H1 (cell line): ENCODE measurements around the gene TPBGL. TPM values are rescaled to one million over a fixed set of nuclear protein-coding genes. Genes with fewer than 3 reads are reported as not detected.

ENCODE experiments used
- CTCF ChIA-PET: fragments of 300-600 bp; sonication (Branson Sonifier 250); formaldehyde crosslinking; loops from one replicate; lab custom pipeline; 2021; ENCODE audit not compliant: partially characterized antibody; lab: Charles Lee
- POLR2A ChIA-PET: fragments of 300-600 bp; sonication (Branson Sonifier 250); formaldehyde crosslinking; loops from one replicate; lab custom pipeline; 2021; ENCODE audit warnings: inconsistent platforms; ENCODE audit not compliant: partially characterized antibody; lab: Charles Lee
- DNase-seq, 2 experiments: peaks; one replicate each; pipeline versions ENCODE4 v3.0.0 to v3.0.0-alpha.2; 2010 to 2022; ENCODE audit warnings: low spot score in 2 of 2, low read depth in 1 of 2, mixed read lengths in 1 of 2
- FAIRE-seq: peaks from 2 replicates; lab custom pipeline; 2011; peaks lifted over from hg19 to GRCh38; lab: Jason Lieb, UNC
- H2AFZ ChIP-seq: 2 replicates; pipeline ENCODE4 v1.8.1; 2012; ENCODE audit warnings: low read length, inconsistent platforms
- H2AK5ac ChIP-seq: 2 replicates; pipeline ENCODE4 v1.6.1; 2013; ENCODE audit warnings: low read depth, low read length
- H2BK120ac ChIP-seq: replicated peaks from 2 replicates; pipeline ENCODE3; 2013; ENCODE audit warnings: low read depth, low read length, inconsistent platforms
- H2BK12ac ChIP-seq: 2 replicates; pipeline ENCODE4 v1.6.1; 2013; ENCODE audit warnings: low read depth, low read length
- H2BK15ac ChIP-seq: 2 replicates; pipeline ENCODE4 v1.6.1; 2013; ENCODE audit warnings: low read length
- H2BK20ac ChIP-seq: 2 replicates; pipeline ENCODE4 v1.6.1; 2013; ENCODE audit warnings: low read length
- H2BK5ac ChIP-seq: 2 replicates; pipeline ENCODE4 v1.6.1; 2013; ENCODE audit warnings: low read depth, low read length
- H3K14ac ChIP-seq: 2 replicates; pipeline ENCODE4 v1.6.1; 2013; ENCODE audit warnings: inconsistent platforms; ENCODE audit not compliant: insufficient read length
- H3K18ac ChIP-seq: 2 replicates; pipeline ENCODE4 v1.6.1; 2013; ENCODE audit warnings: low read length; ENCODE audit errors: extremely low read depth
- H3K23ac ChIP-seq: 2 replicates; pipeline ENCODE4 v1.6.1; 2013; ENCODE audit warnings: inconsistent platforms; ENCODE audit not compliant: insufficient read length
- H3K23me2 ChIP-seq: 2 replicates; pipeline ENCODE4 v1.6.1; 2013; ENCODE audit warnings: low read depth, low read length
- H3K27ac ChIP-seq: 2 replicates; pipeline ENCODE4 v1.6.1; 2011; ENCODE audit warnings: low read depth, low read length, inconsistent platforms
- H3K27me3 ChIP-seq, 4 experiments: replicated peaks in 1 of 4; 1 replicate in 1 of 4; 2 replicates in 3 of 4; pipeline versions ENCODE4 v1.6.1 to v1.8.1; 2011 to 2013; ENCODE audit warnings: low read length in 3 of 4, mild to moderate bottlenecking in 3 of 4, inconsistent platforms in 2 of 4, mixed read lengths in 2 of 4, moderate library complexity in 1 of 4; ENCODE audit not compliant: control insufficient read depth in 3 of 4, insufficient read depth in 3 of 4; ENCODE audit errors: extremely low read depth in 1 of 4
- H3K36me3 ChIP-seq, 4 experiments: 2 replicates each; pipeline versions ENCODE4 v1.6.1 to v1.8.1; 2011 to 2013; ENCODE audit warnings: mild to moderate bottlenecking in 4 of 4, low read length in 3 of 4, moderate library complexity in 2 of 4, control low read depth in 1 of 4, inconsistent platforms in 1 of 4; ENCODE audit not compliant: insufficient read depth in 4 of 4, control insufficient read depth in 2 of 4
- H3K4ac ChIP-seq: replicated peaks from 2 replicates; pipeline ENCODE3; 2013; ENCODE audit warnings: low read length, low read depth, mixed read lengths, inconsistent platforms; ENCODE audit not compliant: insufficient read length
- H3K4me1 ChIP-seq, 4 experiments: replicated peaks in 1 of 4; 1 replicate in 1 of 4; 2 replicates in 3 of 4; pipeline versions ENCODE4 v1.6.1 to v1.8.1; 2011 to 2013; ENCODE audit warnings: low read length in 3 of 4, inconsistent platforms in 2 of 4, mixed read lengths in 1 of 4; ENCODE audit not compliant: insufficient read depth in 4 of 4, control insufficient read depth in 3 of 4
- H3K4me2 ChIP-seq, 2 experiments: 2 replicates each; pipeline versions ENCODE4 v1.6.1 to v1.8.1; 2011 to 2013; ENCODE audit warnings: low read depth in 2 of 2, low read length in 2 of 2, control low read depth in 1 of 2, inconsistent platforms in 1 of 2, mild to moderate bottlenecking in 1 of 2; ENCODE audit not compliant: insufficient read depth in 1 of 2
- H3K4me3 ChIP-seq, 4 experiments: fragments of 200-600, 300-600 bp in 1 of 4; sonication (generic), shearing (Covaris generic), sonication (Bioruptor Twin) in 1 of 4; 2 replicates each; pipeline versions ENCODE4 v1.5.1 to v1.8.1; 2011 to 2016; ENCODE audit warnings: low read length in 4 of 4, low read depth in 3 of 4, control low read depth in 2 of 4, inconsistent platforms in 2 of 4, mild to moderate bottlenecking in 2 of 4, mixed read lengths in 1 of 4, moderate library complexity in 1 of 4; ENCODE audit not compliant: insufficient read depth in 2 of 4; ENCODE audit errors: extremely low read depth in 1 of 4
- H3K56ac ChIP-seq: replicated peaks from 2 replicates; pipeline ENCODE3; 2013; ENCODE audit warnings: low read depth, mild to moderate bottlenecking, mixed read lengths, low read length, inconsistent platforms; ENCODE audit not compliant: insufficient read length
- H3K79me1 ChIP-seq: 2 replicates; pipeline ENCODE4 v1.6.1; 2013; ENCODE audit warnings: low read depth, low read length, control low read depth
- H3K79me2 ChIP-seq, 2 experiments: 2 replicates each; pipeline versions ENCODE4 v1.6.1 to v1.8.1; 2012 to 2013; ENCODE audit warnings: low read length in 2 of 2, mild to moderate bottlenecking in 2 of 2, inconsistent platforms in 1 of 2; ENCODE audit not compliant: insufficient read depth in 2 of 2, control insufficient read depth in 1 of 2
- H3K9ac ChIP-seq, 4 experiments: replicated peaks in 1 of 4; 1 replicate in 1 of 4; 2 replicates in 3 of 4; pipeline versions ENCODE4 v1.6.1 to v1.8.1; 2011 to 2013; ENCODE audit warnings: low read depth in 3 of 4, low read length in 3 of 4, control low read depth in 2 of 4, mild to moderate bottlenecking in 2 of 4, moderate library complexity in 2 of 4, inconsistent platforms in 1 of 4; ENCODE audit errors: extremely low read depth in 1 of 4
- H3K9me3 ChIP-seq, 2 experiments: 2 replicates each; pipeline versions ENCODE4 v1.6.1 to v1.8.1; 2012 to 2013; ENCODE audit warnings: mild to moderate bottlenecking in 2 of 2, moderate library complexity in 2 of 2, control low read depth in 1 of 2, inconsistent platforms in 1 of 2, low read depth in 1 of 2, low read length in 1 of 2, mixed read lengths in 1 of 2; ENCODE audit not compliant: insufficient read depth in 2 of 2
- H4K20me1 ChIP-seq, 2 experiments: replicated peaks in 1 of 2; 2 replicates each; pipeline versions ENCODE3 to v1.8.1; 2011 to 2013; ENCODE audit warnings: inconsistent platforms in 2 of 2, low read length in 2 of 2, mild to moderate bottlenecking in 1 of 2; ENCODE audit not compliant: insufficient read depth in 2 of 2, control insufficient read depth in 1 of 2
- H4K5ac ChIP-seq: 2 replicates; pipeline ENCODE4 v1.6.1; 2013; ENCODE audit warnings: low read length, low read depth, mixed read lengths, inconsistent platforms; ENCODE audit not compliant: insufficient read length
- H4K8ac ChIP-seq: 2 replicates; pipeline ENCODE4 v1.8.0; 2013; ENCODE audit warnings: mild to moderate bottlenecking, moderate library complexity, low read length, inconsistent platforms; ENCODE audit not compliant: insufficient read depth; ENCODE audit errors: extremely low read depth
- H4K91ac ChIP-seq: replicated peaks from 2 replicates; pipeline ENCODE3; 2013; ENCODE audit warnings: low read length, mixed read lengths, inconsistent platforms; ENCODE audit not compliant: insufficient read length
- CREB1 ChIP-seq: IDR thresholded peaks from 2 replicates; pipeline ENCODE4 v1.6.1; 2012; ENCODE audit warnings: inconsistent platforms
- EGR1 ChIP-seq: IDR thresholded peaks from 2 replicates; pipeline ENCODE4 v1.6.1; 2011; ENCODE audit warnings: low read depth, low read length, borderline replicate concordance
- KDM5A ChIP-seq: fragments of 200-600 bp; IDR thresholded peaks from 2 replicates; pipeline ENCODE4 v1.7.1; 2012; ENCODE audit warnings: mild to moderate bottlenecking, low read length, inconsistent platforms, mixed read lengths
- MAFK ChIP-seq: IDR thresholded peaks from 2 replicates; pipeline ENCODE4 v1.6.1; 2012; ENCODE audit warnings: low read depth, mild to moderate bottlenecking, improper control_type of control experiment, low read length
- POLR2A ChIP-seq, 2 experiments: IDR thresholded peaks; 1 replicate in 1 of 2; 2 replicates in 1 of 2; pipeline ENCODE4 v1.6.1; 2011; ENCODE audit warnings: low read depth in 2 of 2, low read length in 2 of 2, mild to moderate bottlenecking in 2 of 2; ENCODE audit errors: control extremely low read depth in 1 of 2
- SIX5 ChIP-seq: IDR thresholded peaks from 2 replicates; pipeline ENCODE4 v1.6.1; 2011; ENCODE audit warnings: mild to moderate bottlenecking, low read depth, low read length
- ZNF274 ChIP-seq: IDR thresholded peaks from 2 replicates; pipeline ENCODE4 v1.7.0; 2012; ENCODE audit warnings: low read length, borderline replicate concordance; ENCODE audit errors: extremely low read depth
- WGBS, 2 experiments: shearing (Covaris generic) in 1 of 2; methylation state at CpG; one replicate each; pipeline versions ENCODE4 v1.1.6 to v1.1.7; 2013 to 2015; ENCODE audit warnings: low lambda C conversion rate in 2 of 2, mixed read lengths in 2 of 2, inconsistent platforms in 1 of 2, low coverage in 1 of 2, missing lambda C conversion rate in 1 of 2; ENCODE audit not compliant: insufficient replicate concordance in 2 of 2, insufficient coverage in 1 of 2, insufficient read length in 1 of 2; ENCODE audit errors: extremely low coverage in 1 of 2, missing lambda C conversion rate in 1 of 2; 5-methylcytosine and 5-hydroxymethylcytosine counted together
- polyA plus RNA-seq, 7 experiments: library from polyadenylated mRNA; depleted of rRNA in 3 of 7; stranded (reverse) in 5 of 7; unstranded in 2 of 7; fragments of >200 nt in 5 of 7; fragments of 200-250 nt in 2 of 7; gene quantifications; 1 replicate in 5 of 7; 2 replicates in 1 of 7; 4 replicates in 1 of 7; pipeline versions ENCODE4 v1.2.1 to v1.2.3, GENCODE V29; 2011 to 2013; ENCODE audit warnings: missing spikeins in 2 of 7, mixed read lengths in 2 of 7
- total RNA-seq: library from RNA; stranded (reverse); fragmentation: NEBNext Ultra II Directional; extraction: Animal tissue kit (Norgen Biotek cat#: 25700); gene quantifications from 2 replicates; pipeline ENCODE4 v1.2.1, GENCODE V29; 2021
- TF ChIP-seq, protein P1 (sequence below): IDR thresholded peaks from 2 replicates; pipeline ENCODE4 v1.6.1; 2012; ENCODE audit warnings: low read length, inconsistent platforms

The TPBGL gene
- total and polyA plus RNA-seq, 2 of the 8 experiments (the other 6 are each of a cell fraction or from before 2014, with no cell fraction given) = 0.26 to 0.37 TPM

DNA sequence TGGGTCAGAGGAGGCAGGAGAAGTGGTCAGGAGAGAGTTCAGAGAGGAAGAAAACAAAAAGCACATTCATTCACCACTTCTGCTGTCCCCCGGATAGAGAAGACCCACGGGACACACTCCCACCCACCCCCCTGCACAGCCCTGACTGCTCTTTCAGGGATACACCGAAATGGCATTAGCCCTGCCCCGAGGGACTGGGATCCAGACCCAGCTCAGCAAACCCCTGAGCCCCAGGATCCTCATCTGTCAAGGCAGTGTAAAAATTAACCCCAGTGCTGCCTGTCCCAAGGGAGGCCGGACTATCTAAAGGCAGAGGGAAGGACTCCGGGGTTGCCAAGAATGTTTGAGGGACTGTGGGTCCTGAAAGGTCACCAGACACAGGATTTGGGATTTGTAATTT is 31.2 kb downstream of the TPBGL start:
- Histone ChIP-seq H3K56ac (no peak overlapping the region), H3K9ac (no peak overlapping the region), H4K91ac (no peak overlapping the region), H3K27me3 (no peaks in the 10 kb centered on the region), H2AFZ (no peak overlapping the region), H3K27ac (no peak overlapping the region), H4K5ac (no peak overlapping the region), H2BK12ac (no peak overlapping the region), H3K79me2 (no peaks in the 10 kb centered on the region), H3K4me1 (peaks cover 0 to 2% (median 0%) of the 10 kb centered on the region in 4 experiments; a peak in 1 of 7 replicates), H2BK5ac (no peak overlapping the region), H2BK15ac (no peak overlapping the region), H3K14ac (no peak overlapping the region), H3K9me3 (no peaks in the 10 kb centered on the region), H3K36me3 (no peaks in the 10 kb centered on the region), H3K4ac (no peak overlapping the region), H2AK5ac (no peak overlapping the region), H3K79me1 (no peaks in the 10 kb centered on the region), H3K4me2 (no peak overlapping the region), H3K4me3 (no peak overlapping the region), H4K20me1 (no peaks in the 10 kb centered on the region), H2BK120ac (no peak overlapping the region), H3K23me2 (no peaks in the 10 kb centered on the region), H3K18ac (no peak overlapping the region), H2BK20ac (no peak overlapping the region), H4K8ac (no peak overlapping the region; the same call in 1 of the 2 replicates), H3K23ac (no peak overlapping the region)
- FAIRE-seq (no peak), DNase-seq (no peak)
- whole genome bisulfite sequencing, 2 experiments = 91% methylated on average over 6 of the region's 6 CpGs; no CpG with 5 or more reads in 1 of the 2 experiments
- ChIA-PET POLR2A (interaction anchor here (0.7 to 1.5 kb wide), 2 partner anchors 107 to 127 kb away, joined by 3 to 5 read pairs; no protein-coding TSS in a partner anchor), CTCF (interaction anchor here (0.8 to 18.0 kb wide), 25 partner anchors 9 to 306 kb away, joined by 3 to 327 read pairs (median 4); no protein-coding TSS in a partner anchor)
- TF ChIP-seq SIX5 (no peak), MAFK (no peak), KDM5A (no peak), CREB1 (no peak), POLR2A (IDR thresholded peaks at IDR 0.05; ENCODE audit: control extremely low read depth in 1 of 2, low read depth in 2 of 2, low read length in 2 of 2) (no peak), EGR1 (no peak), ZNF274 (no peak)
- TF ChIP-seq, protein P1, sequence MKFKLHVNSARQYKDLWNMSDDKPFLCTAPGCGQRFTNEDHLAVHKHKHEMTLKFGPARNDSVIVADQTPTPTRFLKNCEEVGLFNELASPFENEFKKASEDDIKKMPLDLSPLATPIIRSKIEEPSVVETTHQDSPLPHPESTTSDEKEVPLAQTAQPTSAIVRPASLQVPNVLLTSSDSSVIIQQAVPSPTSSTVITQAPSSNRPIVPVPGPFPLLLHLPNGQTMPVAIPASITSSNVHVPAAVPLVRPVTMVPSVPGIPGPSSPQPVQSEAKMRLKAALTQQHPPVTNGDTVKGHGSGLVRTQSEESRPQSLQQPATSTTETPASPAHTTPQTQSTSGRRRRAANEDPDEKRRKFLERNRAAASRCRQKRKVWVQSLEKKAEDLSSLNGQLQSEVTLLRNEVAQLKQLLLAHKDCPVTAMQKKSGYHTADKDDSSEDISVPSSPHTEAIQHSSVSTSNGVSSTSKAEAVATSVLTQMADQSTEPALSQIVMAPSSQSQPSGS = no peak
